HG02970 (cell line): ENCODE results near the gene FGD4.

Source experiments
- ATAC-seq: cut with Tn5 transposase; IDR thresholded peaks from one replicate; pipeline ENCODE4 v1.9.1; 2021; ENCODE audit warnings: mild to moderate bottlenecking, moderate library complexity, moderate number of reproducible peaks; ENCODE audit not compliant: unreplicated experiment, low FRiP score

FGD4 gene

DNA sequence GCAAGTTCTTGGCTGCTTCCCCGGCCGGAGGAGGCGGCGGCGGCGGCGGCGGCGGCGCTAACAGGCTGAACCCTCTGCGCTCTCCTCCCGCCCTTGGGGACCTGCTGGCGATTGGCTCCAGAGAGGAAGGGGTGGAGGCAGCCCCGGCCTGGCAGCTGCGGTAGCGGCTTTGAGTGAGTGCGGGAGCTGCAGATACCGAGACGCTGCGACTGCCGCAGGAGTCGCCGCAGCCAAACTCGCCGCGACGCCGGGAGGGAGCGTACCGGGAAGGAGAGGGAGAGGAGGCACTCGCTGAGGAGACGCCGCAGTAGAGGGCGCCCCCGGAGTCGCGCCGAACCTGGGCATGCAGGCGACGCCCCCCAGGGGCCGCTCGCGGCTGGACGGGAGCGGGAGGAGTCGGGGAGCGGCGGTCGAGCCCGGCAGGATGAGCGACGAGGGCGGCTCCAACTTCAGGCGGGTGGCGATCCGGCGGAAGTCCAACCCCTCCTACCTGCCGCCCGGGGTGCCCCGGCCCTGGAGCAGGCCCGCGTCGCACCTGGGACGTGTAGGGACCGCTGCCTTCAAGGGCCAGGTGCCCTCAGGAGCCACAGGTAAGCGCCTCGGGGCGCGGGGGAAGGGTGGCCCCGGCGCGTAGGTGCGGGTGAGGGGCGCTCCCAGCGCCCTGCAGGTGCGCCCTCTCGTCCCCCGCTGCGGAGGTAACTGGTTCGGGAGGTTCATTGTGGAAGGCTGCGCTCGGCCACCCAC, at the start of gene FGD4:
Gene FGD4, plus strand, starts transcription at position 189 of the 744 bp plus-strand sequence.
- peak; percentile 54 for ATAC-seq

DNA sequence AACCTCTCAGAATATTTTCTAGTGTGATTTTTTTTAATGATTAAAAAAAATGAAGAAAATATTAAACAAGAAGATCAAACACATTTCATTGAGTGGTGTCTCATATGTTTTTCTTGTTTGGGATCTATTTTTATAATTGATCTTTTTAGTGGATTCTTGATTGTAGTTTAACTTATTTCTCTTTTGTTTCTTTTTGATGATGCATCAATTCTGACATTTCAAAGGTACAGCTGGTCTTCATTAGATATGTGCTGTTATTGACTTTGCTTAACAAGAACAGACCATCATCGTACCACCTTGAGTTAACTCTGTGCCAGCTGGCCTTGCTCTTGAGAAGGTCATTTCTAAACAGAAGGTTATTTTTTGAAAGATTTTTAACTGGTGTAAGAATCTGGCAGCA, 45.8 kb upstream of the FGD4 start:
- ATAC-seq = no peak

DNA sequence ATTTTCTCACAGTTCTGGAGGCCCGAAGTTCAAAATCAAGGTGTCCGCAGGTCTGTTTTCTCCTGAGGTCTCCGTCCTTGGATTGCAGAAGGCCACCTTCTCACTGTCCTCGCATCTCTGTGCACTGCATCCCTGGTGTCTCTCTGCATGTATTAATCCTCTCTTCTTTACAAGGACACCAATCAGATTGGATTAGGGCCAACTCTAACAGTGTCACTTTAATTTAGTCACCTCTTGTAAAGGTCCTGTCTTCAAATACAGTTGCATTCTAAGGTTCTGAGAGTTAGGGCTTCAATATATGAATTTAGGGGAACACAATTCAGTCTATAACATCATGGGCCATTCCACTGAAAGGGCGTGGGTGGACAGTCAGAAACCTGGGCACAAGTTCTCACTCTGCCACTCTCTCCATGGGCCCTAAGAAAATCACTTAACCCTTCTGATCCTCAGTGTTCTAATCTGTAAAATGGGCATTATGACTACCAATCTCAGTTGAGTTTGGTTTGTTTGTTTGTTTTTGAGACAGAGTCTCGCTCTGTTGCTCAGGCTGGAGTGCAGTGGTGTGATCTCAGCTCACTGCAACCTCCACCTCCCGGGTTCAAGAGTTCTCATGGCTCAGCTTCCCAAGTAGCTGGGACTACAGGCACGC, 41.6 kb upstream of the FGD4 start:
- no peak for ATAC-seq

DNA sequence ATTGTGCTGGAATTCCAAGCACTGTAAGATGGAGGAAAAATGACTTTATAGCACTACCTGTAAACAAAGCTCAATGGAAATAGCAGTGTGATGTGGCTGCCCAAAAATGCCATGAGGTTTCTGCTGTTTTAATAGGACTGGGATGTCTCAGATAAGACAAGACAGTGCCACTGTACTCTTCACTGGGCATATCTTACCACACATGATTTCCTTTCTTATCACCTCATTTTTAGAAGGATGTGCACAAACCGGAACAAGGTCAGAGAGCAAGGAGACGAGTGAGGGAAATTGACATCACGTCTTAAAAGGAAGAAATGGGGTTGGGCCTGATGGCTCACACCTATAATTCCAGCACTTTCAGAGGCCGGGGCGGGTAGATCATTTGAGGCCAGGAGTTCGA, 38.4 kb upstream of the FGD4 start:
- ATAC-seq = no peak

DNA sequence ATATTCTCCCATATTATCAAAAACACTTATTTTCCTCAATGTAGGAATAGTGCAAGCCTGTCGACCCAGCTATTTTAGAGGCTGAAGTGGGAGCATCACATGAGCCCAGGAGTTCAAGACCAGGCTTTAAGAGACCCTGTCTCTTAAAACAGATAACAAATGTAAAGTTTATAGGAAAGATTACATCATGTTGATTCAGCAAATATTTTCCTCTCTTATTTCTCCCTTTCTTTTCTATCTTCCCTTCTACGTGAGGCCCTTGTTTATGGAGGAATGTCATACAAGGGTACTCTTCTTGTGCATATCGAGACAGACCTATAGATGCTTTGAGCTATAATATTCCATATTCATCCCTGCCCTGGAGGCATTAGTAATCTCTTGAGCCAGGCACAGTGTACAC, 36.5 kb upstream of the FGD4 start:
- no peak for ATAC-seq

DNA sequence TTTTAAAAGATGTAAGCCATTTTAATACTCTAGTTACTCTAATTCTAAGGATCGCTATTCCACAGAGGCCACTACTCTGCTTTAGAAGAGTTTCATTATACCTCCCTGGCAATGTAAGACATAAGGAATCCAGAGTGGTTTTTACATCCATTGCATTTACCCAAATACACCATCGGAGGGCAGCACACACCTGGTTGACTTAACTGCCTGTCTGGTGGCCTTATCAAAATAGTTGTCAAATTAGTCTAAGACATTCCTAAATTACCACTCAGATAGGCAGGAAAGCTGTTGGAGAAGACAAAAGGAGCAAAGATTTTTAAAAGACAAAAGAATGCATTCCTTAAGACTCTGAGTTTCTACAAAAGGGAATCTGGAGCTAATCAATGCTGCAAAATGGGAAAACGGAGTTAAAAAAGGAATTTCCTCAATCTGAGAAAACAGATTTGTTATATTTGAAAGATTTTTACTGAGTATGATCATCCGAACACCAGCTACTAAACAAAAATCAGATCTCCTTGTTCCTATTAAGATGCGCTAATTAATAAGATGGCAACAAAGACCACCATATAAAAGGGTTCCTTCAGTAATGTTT, 33.8 kb upstream of the FGD4 start:
- no peak for ATAC-seq

DNA sequence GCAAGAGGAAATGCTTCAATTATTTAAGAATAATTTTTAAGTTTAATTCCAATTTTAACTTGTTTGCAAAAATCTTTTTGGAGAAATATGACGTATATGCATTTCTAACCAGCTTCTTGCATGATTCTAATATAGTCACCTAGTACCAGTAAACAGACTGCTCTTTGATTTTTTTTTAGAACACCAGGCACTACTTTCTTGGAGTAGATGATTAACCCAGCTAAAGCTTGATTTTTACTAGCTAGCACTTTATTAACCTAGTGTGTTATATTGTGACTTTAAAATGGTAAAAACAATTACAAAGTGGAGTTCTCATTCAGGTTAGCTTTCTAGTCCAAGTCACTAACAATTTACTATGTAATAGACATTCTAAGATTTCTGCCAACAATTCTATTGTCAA, 32.6 kb upstream of the FGD4 start:
- no peak for ATAC-seq

DNA sequence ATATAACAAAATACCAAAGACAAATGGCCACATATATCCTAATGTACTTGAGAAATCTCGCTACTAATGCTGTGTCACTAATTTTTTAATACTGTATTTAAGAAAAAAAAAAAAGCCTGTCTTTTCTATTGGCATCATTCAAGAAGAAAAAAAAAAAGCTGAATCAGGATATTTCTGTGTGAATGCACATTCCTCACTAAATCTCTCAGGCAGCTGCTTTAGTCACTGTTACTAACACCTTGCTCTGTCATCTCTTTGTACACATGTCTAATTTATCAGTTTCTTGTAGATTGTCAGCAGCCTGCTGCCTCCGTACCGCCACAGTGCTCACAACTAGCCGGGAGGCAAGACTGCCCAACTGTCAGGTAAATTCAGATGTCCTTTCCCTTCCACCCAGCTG, 32.0 kb upstream of the FGD4 start:
- no peak for ATAC-seq

DNA sequence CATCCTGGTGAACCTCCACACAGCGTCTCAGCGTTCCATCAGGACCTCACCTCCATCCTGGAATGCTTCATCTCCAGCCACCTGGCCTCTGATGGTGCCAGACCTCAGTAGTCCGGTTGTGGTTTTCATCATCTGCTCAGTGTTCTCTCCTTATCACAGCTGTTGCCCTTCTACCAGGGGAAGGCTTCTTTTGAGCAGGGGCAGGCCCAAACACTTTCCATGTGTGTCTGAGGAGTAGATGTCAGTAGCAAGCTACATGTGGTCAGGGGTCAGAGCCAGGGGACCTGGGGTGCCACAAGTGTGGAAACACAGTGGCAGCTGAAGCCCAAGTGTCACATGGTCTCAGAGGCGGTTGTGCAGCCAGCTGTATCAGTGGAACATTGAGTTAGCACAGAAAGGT, 30.2 kb upstream of the FGD4 start:
- ATAC-seq = no peak

DNA sequence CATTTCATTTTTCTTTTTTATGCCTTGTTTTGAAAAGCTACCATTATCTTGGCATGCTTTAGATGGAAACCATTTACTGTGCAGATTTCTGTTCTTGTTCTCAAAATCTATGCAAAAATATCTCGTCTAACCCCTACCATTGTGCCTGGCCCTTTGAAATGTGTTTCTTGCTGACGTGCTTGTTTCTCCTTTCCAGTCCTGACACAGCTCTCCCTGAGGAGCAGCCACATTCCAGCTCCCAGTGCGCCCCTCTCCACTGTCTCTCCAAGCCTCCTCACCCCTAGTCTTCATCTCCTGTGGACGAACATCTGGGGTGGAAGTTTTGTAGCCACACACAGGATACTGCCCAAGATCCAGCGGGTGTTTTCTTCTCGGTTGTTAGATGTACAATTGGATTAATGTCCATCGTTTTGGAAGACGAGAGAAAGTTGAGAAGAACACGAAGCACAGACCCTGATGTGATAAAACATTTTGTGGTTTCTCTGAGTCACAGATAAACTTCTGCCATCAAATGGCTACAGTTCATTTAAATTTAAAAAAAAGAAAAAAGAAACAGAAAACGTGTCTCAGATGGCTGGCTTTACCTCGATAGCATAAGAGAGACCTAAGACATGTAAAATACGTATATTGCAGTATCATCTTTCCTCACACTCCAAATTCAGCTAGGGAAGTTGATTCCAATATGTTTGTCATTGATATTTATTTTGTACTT, 21.9 kb upstream of the FGD4 start:
- no peak for ATAC-seq

DNA sequence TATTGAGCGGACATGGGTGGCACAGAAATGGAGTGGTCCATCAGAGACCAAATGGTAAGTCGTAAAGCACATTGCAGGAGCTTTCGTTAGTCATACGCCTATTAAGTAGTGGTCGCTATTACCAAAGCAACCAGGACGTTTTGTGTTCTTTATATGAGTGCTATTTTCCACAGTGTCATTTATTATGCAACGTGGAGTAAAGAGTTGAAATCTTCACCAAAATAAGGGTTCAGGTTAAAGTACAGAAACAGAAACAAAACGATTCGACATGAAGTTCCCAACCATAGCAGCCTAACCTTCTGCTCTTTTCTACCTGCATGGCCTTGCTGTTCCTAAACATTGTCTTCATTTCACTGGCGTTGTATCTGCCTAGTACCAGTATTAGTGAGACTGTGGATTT, 20.1 kb upstream of the FGD4 start:
- ATAC-seq = no peak

DNA sequence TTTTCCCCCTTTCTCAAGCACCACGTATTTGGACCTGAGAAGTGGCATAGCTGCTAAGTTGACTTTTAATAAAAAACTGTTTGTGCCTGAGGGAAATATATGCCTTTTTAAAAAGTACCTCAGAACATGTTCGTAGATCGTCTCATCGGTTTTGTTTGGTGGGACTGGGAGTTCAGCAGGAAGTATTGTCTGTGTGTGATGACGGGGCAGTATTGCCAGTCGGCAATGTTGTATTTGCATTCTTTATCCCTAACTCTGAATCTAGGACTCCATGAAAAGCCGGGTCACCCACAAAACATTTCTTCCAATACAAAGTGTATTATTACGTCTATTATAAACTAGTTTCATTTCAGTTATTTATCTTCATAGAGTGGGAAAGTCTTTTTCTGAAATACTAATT, 19.7 kb upstream of the FGD4 start:
- ATAC-seq = no peak

DNA sequence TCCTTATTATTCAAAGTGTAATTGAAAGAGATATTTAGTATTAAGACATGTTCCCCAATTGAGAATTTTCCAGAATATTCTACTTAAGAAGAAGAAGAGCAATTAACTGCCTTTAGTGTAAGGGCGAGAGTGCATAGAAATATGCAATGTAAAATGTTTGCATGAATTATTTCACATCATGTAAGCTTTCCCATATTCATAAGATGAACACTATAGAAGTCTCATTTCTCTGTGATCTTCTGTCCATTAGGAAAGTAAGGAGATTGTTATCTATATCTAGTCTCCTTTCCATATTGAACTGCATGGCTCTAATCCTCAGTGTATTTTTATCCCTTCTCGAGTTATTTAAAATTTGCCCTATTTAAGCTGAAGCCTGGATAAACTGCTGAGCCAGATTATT, 17.1 kb upstream of the FGD4 start:
- no peak for ATAC-seq

DNA sequence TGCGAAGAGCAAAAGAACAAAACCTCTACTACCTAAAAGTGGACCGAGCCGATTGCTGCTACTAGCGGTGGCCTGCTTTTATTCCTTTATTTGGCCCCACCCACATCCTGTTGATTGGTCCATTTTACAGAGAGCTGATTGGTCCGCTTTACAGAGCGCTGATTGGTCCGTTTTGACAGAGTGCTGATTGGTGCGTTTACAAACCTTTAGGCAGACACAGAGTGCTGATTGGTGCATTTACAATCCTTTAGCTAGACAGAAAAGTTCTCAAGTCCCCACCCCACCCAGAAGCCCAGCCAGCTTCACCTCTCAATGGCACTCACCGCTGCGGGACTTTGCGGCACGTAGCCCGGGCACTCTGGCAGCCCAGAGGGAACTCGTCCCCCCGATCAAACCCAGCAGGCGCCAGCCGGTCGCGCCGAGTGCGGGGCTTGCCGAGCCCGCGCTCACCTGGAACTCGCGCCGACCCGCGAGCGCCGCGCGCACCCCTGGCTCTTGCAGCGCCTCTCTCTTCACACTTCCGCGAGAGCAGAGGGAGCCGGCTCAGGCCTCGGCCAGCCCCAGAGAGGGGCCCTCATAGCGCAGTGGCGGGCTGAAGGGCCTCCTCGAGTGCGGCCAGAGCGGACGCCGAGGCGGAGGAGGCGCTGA, 8.7 kb upstream of the FGD4 start:
- ATAC-seq = no peak

DNA sequence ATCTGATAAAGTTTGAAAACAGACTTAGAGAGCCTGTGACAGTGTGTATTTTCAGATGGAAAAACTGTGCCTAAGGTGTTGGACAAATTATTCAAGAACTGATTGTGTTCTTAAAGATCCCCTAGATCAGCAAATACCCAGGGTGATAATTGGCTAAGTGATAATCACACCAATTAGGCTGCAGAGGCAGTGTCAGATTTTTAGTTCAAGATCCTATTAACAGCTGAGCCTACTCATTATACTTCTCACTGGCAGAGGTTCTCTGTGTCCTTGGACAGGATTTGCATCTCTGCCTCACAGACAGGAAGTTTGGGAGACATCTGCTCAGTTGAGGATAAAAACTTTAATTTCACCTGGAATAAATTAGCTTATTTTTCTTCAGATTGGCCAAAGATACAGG, 4.3 kb upstream of the FGD4 start:
- no peak for ATAC-seq

DNA sequence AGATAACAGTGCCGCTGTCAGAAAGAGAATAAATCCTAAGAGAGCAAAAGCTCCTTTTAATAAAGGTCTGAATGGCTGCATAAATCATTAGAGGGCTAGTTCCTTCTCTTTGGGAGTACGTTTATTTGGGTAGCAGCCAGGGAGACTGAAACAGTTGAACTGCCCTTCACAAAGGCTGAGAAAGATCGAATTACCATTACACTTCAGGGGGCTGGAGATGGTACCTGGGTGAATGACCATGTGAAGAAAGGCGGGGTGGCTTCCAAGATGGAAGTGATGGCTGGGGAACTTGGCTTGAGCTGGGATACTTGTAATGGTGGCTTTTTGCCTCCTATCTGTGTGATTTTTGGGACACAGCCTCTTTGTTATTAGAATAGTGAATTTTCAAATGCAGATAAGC, 1.7 kb upstream of the FGD4 start:
- ATAC-seq = no peak

DNA sequence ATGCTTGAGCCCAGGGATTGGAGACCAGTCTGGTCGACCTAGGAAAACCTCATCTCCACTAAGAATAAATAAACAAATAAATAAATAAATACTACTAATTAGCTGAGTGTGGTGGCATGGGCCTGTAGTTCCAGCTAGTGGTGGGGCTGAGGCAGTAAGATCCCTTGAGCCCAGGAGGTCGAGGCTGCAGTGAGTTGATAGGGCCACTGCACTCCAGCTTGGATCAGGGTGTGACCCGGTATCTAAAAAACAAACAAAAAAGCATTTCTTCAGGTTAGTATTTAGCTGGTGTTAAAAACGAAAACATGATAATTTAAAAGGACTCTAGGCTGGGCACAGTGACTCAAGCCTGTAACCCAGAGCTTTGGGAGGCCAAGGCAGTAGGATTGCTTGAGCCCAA, 1.2 kb upstream of the FGD4 start:
- no peak for ATAC-seq

DNA sequence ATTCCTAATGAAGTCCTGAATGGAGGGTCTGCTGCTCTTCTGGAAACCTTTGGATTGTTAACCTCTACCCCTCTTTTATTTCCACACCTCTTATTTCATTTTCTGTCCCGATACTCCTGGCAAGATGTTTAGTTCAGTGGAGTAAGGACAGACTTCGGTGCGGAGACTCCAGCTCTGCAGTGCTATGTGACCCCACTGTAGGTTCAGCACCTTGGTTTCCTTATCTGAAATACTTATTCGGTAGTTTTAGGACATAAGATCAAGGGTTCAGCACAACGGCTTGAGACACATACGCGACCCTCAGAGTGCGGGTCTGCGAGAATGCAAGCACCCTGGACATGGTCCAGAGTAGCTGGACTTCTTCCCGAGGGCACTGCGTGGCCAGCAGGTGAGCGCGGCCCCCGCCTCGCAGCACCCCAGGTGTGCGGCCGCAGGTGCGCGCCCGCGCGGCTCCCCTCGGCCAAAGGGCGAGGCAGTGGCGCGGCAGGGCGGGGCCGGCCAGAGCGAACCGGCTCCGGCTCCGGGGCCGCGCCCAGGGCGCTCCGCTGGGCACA, 465 bp upstream of the FGD4 start:
- ATAC-seq = no peak

DNA sequence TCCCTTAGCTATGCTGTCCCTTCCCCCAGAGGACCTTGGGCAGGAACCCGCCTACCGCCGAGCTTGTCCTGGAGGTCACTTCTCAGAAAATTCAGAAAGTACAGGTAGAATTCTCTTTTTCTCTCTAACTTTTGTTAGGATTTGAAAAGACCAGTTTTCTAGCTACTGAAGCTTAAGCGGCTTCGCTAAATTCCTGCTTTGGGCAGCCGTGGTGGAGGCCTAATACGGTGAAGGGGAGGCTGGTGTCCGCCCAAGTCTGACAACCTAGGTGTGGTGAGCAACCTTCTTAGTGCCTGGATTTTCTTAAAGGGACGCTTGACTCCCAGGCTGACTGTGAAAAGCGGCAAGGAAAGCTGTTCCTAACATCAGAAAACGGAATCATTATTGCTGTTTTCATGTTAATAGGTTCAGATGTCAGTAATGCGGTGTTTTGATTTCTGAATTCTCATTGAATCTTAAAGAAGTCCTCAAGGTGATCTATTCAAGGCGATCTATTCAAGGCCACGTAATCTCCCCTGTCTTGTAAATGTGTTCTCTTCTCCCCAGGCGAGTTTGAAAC, 835 bp downstream of the FGD4 start:
- ATAC-seq = no peak

DNA sequence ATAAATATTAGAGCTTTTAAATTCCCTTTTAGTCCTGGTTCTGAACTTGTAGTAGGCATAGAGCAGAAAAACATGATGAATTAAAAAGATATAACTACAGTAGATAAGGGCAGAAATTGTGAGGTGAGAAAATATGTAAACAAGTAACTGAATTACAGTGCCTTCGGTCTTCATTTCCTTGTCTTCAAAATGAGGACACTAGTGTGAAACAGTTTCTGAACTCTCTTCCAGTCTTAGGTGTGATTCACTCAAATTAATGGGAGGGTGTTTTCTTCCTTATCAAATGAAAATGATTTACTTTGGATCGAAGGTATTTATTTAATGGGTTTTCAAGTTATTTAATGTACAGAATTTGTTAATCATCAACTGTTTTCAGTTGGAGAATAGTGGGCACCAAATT, 1.5 kb downstream of the FGD4 start:
- ATAC-seq = no peak
